ENCODE results near the gene F12. TPM values are rescaled to one million over a fixed set of nuclear protein-coding genes. Genes with fewer than 3 reads are reported as not detected.

Gene F12
- total and polyA plus RNA-seq, 2 donors (not counting 3 experiments of a cell fraction or from before 2014, with no cell fraction given): 1.00 to 1.4 TPM

GRCh38 chr5:177455661-177456590 is 46.6 kb upstream of the F12 start:
- POLR2A ChIA-PET: interaction anchor here (2.5 kb wide), 1 partner anchor 66 kb away, joined by 12 read pairs; no protein-coding TSS in a partner anchor

More at GRCh38 chr5:177455661-177456590, 46.6 kb upstream of the F12 start:
- TSS peak; percentile 19 for BruUV-seq (replicated peaks)
- no peaks in the 10 kb centered on the region for H3K79me2 ChIP-seq (ENCODE audit: control insufficient read depth, insufficient read depth, low read length)
- no peaks in the 10 kb centered on the region for H4K20me1 ChIP-seq (replicated peaks; ENCODE audit: control insufficient read depth, extremely low read depth, insufficient read depth, low read length)
- TF ChIP-seq POLR2AphosphoS5 (IDR thresholded peaks at IDR 0.05; ENCODE audit: insufficient read depth, low read depth, low read length) (peak; percentile 48), EZH2 (IDR thresholded peaks at IDR 0.05; ENCODE audit: borderline replicate concordance, low read depth, low read length, severe bottlenecking) (no peak), POLR2A (IDR thresholded peaks at IDR 0.05; ENCODE audit: low read depth, low read length) (peak; percentile 42), CTCF (IDR thresholded peaks at IDR 0.05; ENCODE audit: extremely low read depth in 1 of 2, insufficient read depth in 1 of 2, low read depth in 1 of 2, low read length in 2 of 2) (peak; percentile 71 to 99)
- H3K4me3 ChIP-seq (replicated peaks in 1 of 3; ENCODE audit: insufficient read depth in 1 of 3, low read depth in 1 of 3, low read length in 3 of 3): peak overlapping the region in 2 of 3 experiments; percentile 17 to 38
- no peaks in the 10 kb centered on the region for H3K9me1 ChIP-seq (replicated peaks; ENCODE audit: control insufficient read depth, extremely low read depth, insufficient read depth, low read length)
- peaks cover 7 to 34% of the 10 kb centered on the region in 2 experiments for H3K36me3 ChIP-seq (ENCODE audit: control insufficient read depth in 2 of 2, extremely low read depth in 1 of 2, insufficient read depth in 2 of 2, low read length in 2 of 2)
- peaks cover 28% of the 10 kb centered on the region for H3K4me1 ChIP-seq (ENCODE audit: control insufficient read depth, extremely low read depth, insufficient read depth, low read length)
- CTCF ChIA-PET: interaction anchor here (0.7 to 13.5 kb wide), 33 partner anchors 8 to 1726 kb away, joined by 3 to 288 read pairs (median 6); partner anchors contain the start of genes DBN1, F12, GRK6 and PDLIM7
- intact Hi-C loops (cut with micrococcal nuclease): loop anchor here (1.0 to 2.0 kb wide), 4 partner anchors 29 to 147 kb away; partner anchors contain the start of gene GRK6
- no peak overlapping the region for H3K27ac ChIP-seq (ENCODE audit: insufficient read depth, low read depth, low read length)
- H3K4me2 ChIP-seq (ENCODE audit: insufficient read depth, low read length): peak overlapping the region; percentile 61
- DNase-seq (ENCODE audit: low read depth, low spot score): peak; percentile 84
- no peaks in the 10 kb centered on the region for H3K9me3 ChIP-seq (replicated peaks; ENCODE audit: control insufficient read depth, insufficient read depth, low read length)
- no peak overlapping the region for H2AFZ ChIP-seq (ENCODE audit: low read depth, low read length)
- dilution Hi-C loops (cut with MboI; ENCODE audit: extremely low pct_ligation_motif_present, low sequenced_read_pairs): no loop called here
- peak; percentile 83 for FAIRE-seq
- no peaks in the 10 kb centered on the region for H3K27me3 ChIP-seq (ENCODE audit: control insufficient read depth in 2 of 2, insufficient read depth in 2 of 2, low read length in 2 of 2)
- H3K9ac ChIP-seq (replicated peaks; ENCODE audit: extremely low read depth, insufficient read depth, low read length): no peak overlapping the region
